ENCODE results near the gene LMNA. TPM values are rescaled to one million over a fixed set of nuclear protein-coding genes. Genes with fewer than 3 reads are reported as not detected.

The LMNA gene
- total and polyA plus RNA-seq, 2 of the 4 experiments (the other 2 are of a cell fraction) = 563 to 755 TPM

GRCh38 chr1:156069490-156070455 lies 44.7 kb upstream of the LMNA start:
- Histone ChIP-seq H2AK5ac (ENCODE audit: low read depth, low read length) (no peak overlapping the region; the same call in 1 of the 2 replicates), H2AK9ac (replicated peaks; ENCODE audit: low read depth, low read length, poor library complexity) (peak overlapping the region; percentile 81), H3K27ac (ENCODE audit: insufficient read depth, low read length) (no peak overlapping the region), H3K9ac (ENCODE audit: low read depth, low read length) (no peak overlapping the region), H4K91ac (ENCODE audit: insufficient read depth, low read depth, low read length) (no peak overlapping the region), H3K4me2 (ENCODE audit: low read depth, low read length) (no peak overlapping the region), H3K79me1 (ENCODE audit: low read depth in 1 of 2, low read length in 2 of 2) (peaks cover 5 to 15% of the 10 kb centered on the region in 2 experiments; a peak in 2 of 4 replicates), H2BK20ac (ENCODE audit: low read depth, low read length) (no peak overlapping the region), H3K4me3 (ENCODE audit: insufficient read depth, low read depth, low read length) (no peak overlapping the region), H2BK5ac (ENCODE audit: low read depth, low read length, poor library complexity, severe bottlenecking) (no peak overlapping the region), H4K5ac (ENCODE audit: low read depth, low read length) (no peak overlapping the region), H2BK120ac (ENCODE audit: low read depth, low read length) (no peak overlapping the region), H4K8ac (ENCODE audit: low read depth in 2 of 2, low read length in 2 of 2) (no peak overlapping the region), H3K9me3 (ENCODE audit: control insufficient read depth, insufficient read depth, low read length) (no peaks in the 10 kb centered on the region), H3K23ac (ENCODE audit: low read depth, low read length) (no peak overlapping the region), H3K56ac (ENCODE audit: extremely low read depth, insufficient read depth, low read length) (no peak overlapping the region), H3K18ac (ENCODE audit: low read depth, low read length) (no peak overlapping the region), H3K9me1 (ENCODE audit: insufficient read depth, low read length) (peaks cover 9% of the 10 kb centered on the region), H4K20me1 (ENCODE audit: insufficient read depth, low read length) (peaks cover 12% of the 10 kb centered on the region; the same call in 1 of the 2 replicates), H3K27me3 (ENCODE audit: control insufficient read depth, insufficient read depth, low read length) (no peaks in the 10 kb centered on the region), H3K36me3 (ENCODE audit: control insufficient read depth, insufficient read depth, low read length) (peaks cover 7% of the 10 kb centered on the region; the same call in 1 of the 2 replicates), H3K4ac (ENCODE audit: low read depth, low read length) (no peak overlapping the region), H3K4me1 (ENCODE audit: control insufficient read depth, insufficient read depth, low read length) (peaks cover 8% of the 10 kb centered on the region), H2BK15ac (ENCODE audit: low read depth, low read length) (no peak overlapping the region), H2AFZ (replicated peaks; ENCODE audit: low read length, poor library complexity) (peak overlapping the region; percentile 56), H3K14ac (replicated peaks; ENCODE audit: low read depth, low read length) (no peak overlapping the region)
- WGBS, 2 experiments (ENCODE audit: extremely low coverage in 2 of 2, insufficient read length in 1 of 2) = 90% methylated on average over 2 of the region's 3 CpGs; no CpG with 5 or more reads in 1 of the 2 experiments
- dilution Hi-C loops (cut with HindIII; ENCODE audit: low sequenced_read_pairs, unreplicated experiment) (no loop called here), intact Hi-C loops (cut with micrococcal nuclease) (no loop called here), in situ Hi-C loops (cut with MboI; ENCODE audit: low sequenced_read_pairs) (loop anchor here (5.0 kb wide), 1 partner anchor 132 kb away; no protein-coding TSS in a partner anchor)
- DNase-seq (no peak), ATAC-seq (ENCODE audit: low read depth) (no peak)
- ChIA-PET POLR2A (ENCODE audit: unreplicated experiment) (no interaction called here), CTCF (no interaction called here)
- TF ChIP-seq RAD21 (IDR thresholded peaks at IDR 0.05; ENCODE audit: low read length) = no peak
- BruUV-seq (replicated peaks) = no TSS peak
